Endothelial cell of umbilical vein (primary cell): ENCODE data around the gene CMSS1. TPM values are rescaled to one million over a fixed set of nuclear protein-coding genes. Genes with fewer than 3 reads are reported as not detected.

Experiments
- BruUV-seq: library from RNA; stranded (reverse); fragments of 400-500 nt; replicated peaks from 2 replicates; lab custom pipeline; 2021; lab: Mats Ljungman, UMichigan
- CTCF ChIA-PET: fragments of 300-600, 350-600 bp; sonication (Branson Sonifier 250); formaldehyde crosslinking; loops from one replicate; lab custom pipeline; 2021; ENCODE audit warnings: antibody characterized with exemption, inconsistent platforms; lab: Charles Lee
- POLR2A ChIA-PET: fragments of 300-600, 350-600 bp; sonication (Branson Sonifier 250); formaldehyde crosslinking; loops from one replicate; lab custom pipeline; 2021; ENCODE audit warnings: antibody characterized with exemption, inconsistent platforms; lab: Charles Lee
- DNase-seq: peaks from one replicate; pipeline ENCODE4 v3.0.0-alpha.2; 2011; ENCODE audit warnings: low read depth, low spot score
- FAIRE-seq: peaks from 2 replicates; lab custom pipeline; 2011; peaks lifted over from hg19 to GRCh38; lab: Jason Lieb, UNC
- H2AFZ ChIP-seq: 2 replicates; pipeline ENCODE4 v1.6.0; 2012; ENCODE audit warnings: low read depth, low read length, control low read depth, inconsistent platforms
- H3K27ac ChIP-seq: 2 replicates; pipeline ENCODE4 v1.5.1; 2011; ENCODE audit warnings: low read depth, mild to moderate bottlenecking, control low read depth, low read length, moderate library complexity; ENCODE audit not compliant: insufficient read depth
- H3K27me3 ChIP-seq, 2 experiments: 2 replicates each; pipeline versions ENCODE4 v1.6.0 to v1.6.1; 2011; ENCODE audit warnings: low read length in 2 of 2, mixed read lengths in 1 of 2; ENCODE audit not compliant: control insufficient read depth in 2 of 2, insufficient read depth in 2 of 2
- H3K36me3 ChIP-seq, 2 experiments: 2 replicates in 1 of 2; 3 replicates in 1 of 2; pipeline ENCODE4 v1.5.1; 2011; ENCODE audit warnings: low read length in 2 of 2, mild to moderate bottlenecking in 1 of 2, moderate library complexity in 1 of 2; ENCODE audit not compliant: control insufficient read depth in 2 of 2, insufficient read depth in 2 of 2; ENCODE audit errors: extremely low read depth in 1 of 2
- H3K4me1 ChIP-seq: 3 replicates; pipeline ENCODE4 v1.5.1; 2011; ENCODE audit warnings: mild to moderate bottlenecking, low read length; ENCODE audit not compliant: control insufficient read depth, insufficient read depth; ENCODE audit errors: extremely low read depth
- H3K4me2 ChIP-seq: 2 replicates; pipeline ENCODE4 v1.6.1; 2011; ENCODE audit warnings: low read length, control low read depth, mixed read lengths; ENCODE audit not compliant: insufficient read depth
- H3K4me3 ChIP-seq, 3 experiments: fragments of 200-600 bp in 1 of 3; sonication (generic), shearing (Covaris generic) in 1 of 3; replicated peaks in 1 of 3; 2 replicates each; pipeline ENCODE4 v1.5.1; 2011 to 2016; ENCODE audit warnings: control low read depth in 3 of 3, low read length in 3 of 3, mild to moderate bottlenecking in 2 of 3, inconsistent platforms in 1 of 3, low read depth in 1 of 3, moderate library complexity in 1 of 3; ENCODE audit not compliant: insufficient read depth in 1 of 3
- H3K79me2 ChIP-seq: 2 replicates; pipeline ENCODE4 v1.6.0; 2012; ENCODE audit warnings: low read length, inconsistent platforms; ENCODE audit not compliant: control insufficient read depth, insufficient read depth
- H3K9ac ChIP-seq: replicated peaks from 2 replicates; pipeline ENCODE3; 2011; ENCODE audit warnings: low read length, control low read depth; ENCODE audit not compliant: insufficient read depth; ENCODE audit errors: extremely low read depth
- H3K9me1 ChIP-seq: replicated peaks from 3 replicates; pipeline ENCODE4 v1.6.0; 2011; ENCODE audit warnings: mild to moderate bottlenecking, low read length; ENCODE audit not compliant: control insufficient read depth, insufficient read depth; ENCODE audit errors: extremely low read depth
- H3K9me3 ChIP-seq: replicated peaks from 2 replicates; pipeline ENCODE4 v1.5.1; 2012; ENCODE audit warnings: low read length, inconsistent platforms; ENCODE audit not compliant: control insufficient read depth, insufficient read depth
- H4K20me1 ChIP-seq: replicated peaks from 2 replicates; pipeline ENCODE3; 2011; ENCODE audit warnings: mild to moderate bottlenecking, low read length; ENCODE audit not compliant: control insufficient read depth, insufficient read depth; ENCODE audit errors: extremely low read depth
- EZH2 ChIP-seq: IDR thresholded peaks from 2 replicates; pipeline ENCODE4 v1.6.1; 2012; ENCODE audit warnings: borderline replicate concordance, low read depth, mild to moderate bottlenecking, moderate library complexity, low read length, inconsistent platforms; ENCODE audit not compliant: severe bottlenecking
- FOS ChIP-seq: IDR thresholded peaks from 2 replicates; pipeline ENCODE4 v1.6.1; 2011; ENCODE audit warnings: mild to moderate bottlenecking, low read length, moderate library complexity, borderline replicate concordance; ENCODE audit not compliant: insufficient read depth
- GATA2 ChIP-seq: IDR thresholded peaks from 2 replicates; pipeline ENCODE4 v1.7.0; 2011; ENCODE audit warnings: low read depth, mild to moderate bottlenecking, moderate library complexity, mixed read lengths, low read length; ENCODE audit not compliant: insufficient read length, insufficient read depth
- JUN ChIP-seq: IDR thresholded peaks from 2 replicates; pipeline ENCODE4 v1.6.1; 2011; ENCODE audit warnings: borderline replicate concordance, low read depth; ENCODE audit not compliant: insufficient read length, insufficient read depth
- MYC ChIP-seq: IDR thresholded peaks from one replicate; pipeline ENCODE4 v1.6.1; 2011; ENCODE audit warnings: mild to moderate bottlenecking, low read depth, low read length
- POLR2A ChIP-seq: IDR thresholded peaks from 2 replicates; pipeline ENCODE4 v1.6.1; 2012; ENCODE audit warnings: low read depth, mild to moderate bottlenecking, control low read depth, low read length
- dilution Hi-C: fragments of 300-500 bp; cut with MboI; formaldehyde crosslinking; loops from one replicate; pipeline ENCODE4 v1.15.0; 2019; ENCODE audit warnings: low sequenced_read_pairs; ENCODE audit not compliant: extremely low pct_ligation_motif_present
- intact Hi-C: fragments of 100-400 bp; cut with micrococcal nuclease; formaldehyde crosslinking; loops from one replicate; pipeline ENCODE4 v1.10.0; 2022
- polyA plus RNA-seq, 4 experiments: library from polyadenylated mRNA; depleted of rRNA in 3 of 4; stranded (reverse) in 3 of 4; unstranded in 1 of 4; fragments of >200 nt; gene quantifications; 2 replicates each; pipeline versions ENCODE4 v1.2.1 to v1.2.3, GENCODE V29; 2011 to 2012; ENCODE audit warnings: missing spikeins in 1 of 4
- total RNA-seq: library from RNA; stranded (reverse); gene quantifications from 2 replicates; pipeline ENCODE4 v1.2.3, GENCODE V29; 2021
- TF ChIP-seq, protein P1 (sequence below): IDR thresholded peaks from 2 replicates; pipeline ENCODE4 v1.6.1; 2011; ENCODE audit not compliant: insufficient read depth, insufficient read length
- TF ChIP-seq, protein P2 (sequence below), 2 donors: IDR thresholded peaks; 1 replicate in 1 of 2; 2 replicates in 1 of 2; pipeline ENCODE4 v1.5.1; 2011; ENCODE audit warnings: low read length in 2 of 2, mild to moderate bottlenecking in 2 of 2, moderate library complexity in 2 of 2, control low read depth in 1 of 2, inconsistent platforms in 1 of 2, low read depth in 1 of 2; ENCODE audit not compliant: insufficient read depth in 1 of 2; ENCODE audit errors: extremely low read depth in 1 of 2

Gene CMSS1
- total and polyA plus RNA-seq, 2 donors (not counting 3 experiments of a cell fraction or from before 2014, with no cell fraction given), result 9.7 to 60.6 TPM

DNA sequence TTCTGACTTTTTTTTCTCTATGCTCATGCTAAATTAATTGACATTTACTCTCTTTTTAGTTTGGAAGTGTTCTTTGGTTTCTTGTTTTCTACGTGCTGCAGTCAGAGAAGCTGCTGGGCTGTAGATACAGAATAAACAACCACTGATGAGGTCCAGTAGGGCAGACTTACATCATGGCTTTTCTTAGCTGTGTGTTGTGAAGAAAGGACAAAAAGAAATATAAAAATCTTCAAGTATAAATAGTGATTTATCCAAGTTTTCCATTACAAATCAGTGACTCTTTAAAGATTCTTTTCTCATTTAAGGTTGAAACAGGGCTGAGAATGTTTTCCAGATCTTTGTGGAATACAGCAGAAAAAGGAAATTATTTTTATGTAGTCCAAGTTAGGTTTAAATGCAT is 122.2 kb downstream of the CMSS1 start:
- Histone ChIP-seq H2AFZ (no peak overlapping the region), H4K20me1 (no peaks in the 10 kb centered on the region), H3K27ac (no peak overlapping the region), H3K4me1 (peaks cover 7% of the 10 kb centered on the region), H3K36me3 (no peaks in the 10 kb centered on the region), H3K27me3 (no peaks in the 10 kb centered on the region), H3K9ac (no peak overlapping the region), H3K9me1 (no peaks in the 10 kb centered on the region), H3K79me2 (no peaks in the 10 kb centered on the region), H3K9me3 (no peaks in the 10 kb centered on the region), H3K4me3 (no peak overlapping the region), H3K4me2 (no peak overlapping the region)
- POLR2A ChIA-PET, result no interaction called here
- intact Hi-C loops (no loop called here), dilution Hi-C loops (no loop called here)
- FAIRE-seq (no peak), DNase-seq (no peak)
- CTCF ChIA-PET, result interaction anchor here (1.1 to 2.0 kb wide), 5 partner anchors 8 to 108 kb away, joined by 3 to 7 read pairs (median 6); no protein-coding TSS in a partner anchor
- BruUV-seq, result no TSS peak
- no peak for TF ChIP-seq JUN
- TF ChIP-seq MYC, result no peak
- TF ChIP-seq GATA2, result no peak
- no peak for TF ChIP-seq POLR2A
- TF ChIP-seq, protein P1, sequence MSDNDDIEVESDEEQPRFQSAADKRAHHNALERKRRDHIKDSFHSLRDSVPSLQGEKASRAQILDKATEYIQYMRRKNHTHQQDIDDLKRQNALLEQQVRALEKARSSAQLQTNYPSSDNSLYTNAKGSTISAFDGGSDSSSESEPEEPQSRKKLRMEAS, result no peak
- TF ChIP-seq FOS, result no peak
- no peak for TF ChIP-seq EZH2
- TF ChIP-seq, protein P2, sequence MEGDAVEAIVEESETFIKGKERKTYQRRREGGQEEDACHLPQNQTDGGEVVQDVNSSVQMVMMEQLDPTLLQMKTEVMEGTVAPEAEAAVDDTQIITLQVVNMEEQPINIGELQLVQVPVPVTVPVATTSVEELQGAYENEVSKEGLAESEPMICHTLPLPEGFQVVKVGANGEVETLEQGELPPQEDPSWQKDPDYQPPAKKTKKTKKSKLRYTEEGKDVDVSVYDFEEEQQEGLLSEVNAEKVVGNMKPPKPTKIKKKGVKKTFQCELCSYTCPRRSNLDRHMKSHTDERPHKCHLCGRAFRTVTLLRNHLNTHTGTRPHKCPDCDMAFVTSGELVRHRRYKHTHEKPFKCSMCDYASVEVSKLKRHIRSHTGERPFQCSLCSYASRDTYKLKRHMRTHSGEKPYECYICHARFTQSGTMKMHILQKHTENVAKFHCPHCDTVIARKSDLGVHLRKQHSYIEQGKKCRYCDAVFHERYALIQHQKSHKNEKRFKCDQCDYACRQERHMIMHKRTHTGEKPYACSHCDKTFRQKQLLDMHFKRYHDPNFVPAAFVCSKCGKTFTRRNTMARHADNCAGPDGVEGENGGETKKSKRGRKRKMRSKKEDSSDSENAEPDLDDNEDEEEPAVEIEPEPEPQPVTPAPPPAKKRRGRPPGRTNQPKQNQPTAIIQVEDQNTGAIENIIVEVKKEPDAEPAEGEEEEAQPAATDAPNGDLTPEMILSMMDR (IDR thresholded peaks at IDR 0.05; ENCODE audit: extremely low read depth in 1 of 2, insufficient read depth in 1 of 2, low read depth in 1 of 2, low read length in 2 of 2), result no peak
